Neural progenitor cell (in vitro differentiated cells): ENCODE results near the gene MGLL. TPM values are rescaled to one million over a fixed set of nuclear protein-coding genes. Genes with fewer than 3 reads are reported as not detected.
A peak's percentile ranks its signal among the peaks of the same experiment; 100 is the strongest.

Source experiments
- DNase-seq: peaks from one replicate; pipeline ENCODE4 v3.0.0-alpha.2; 2016; ENCODE audit warnings: low spot score
- H2AFZ ChIP-seq: fragments of 200-600 bp; sonication (generic); replicated peaks from 2 replicates; pipeline ENCODE4 v1.6.1; 2016; ENCODE audit warnings: antibody characterized with exemption
- H3F3A ChIP-seq: fragments of 200-600 bp; sonication (generic); 2 replicates; pipeline ENCODE4 v1.6.1; 2016; ENCODE audit warnings: antibody characterized with exemption, low read depth
- H3K27ac ChIP-seq: fragments of 200-600 bp; sonication (generic); 2 replicates; pipeline ENCODE4 v1.5.1; 2016; ENCODE audit warnings: mild to moderate bottlenecking
- H3K27me3 ChIP-seq: fragments of 200-600 bp; sonication (generic); 2 replicates; pipeline ENCODE4 v1.6.1; 2016; ENCODE audit warnings: mild to moderate bottlenecking, moderate library complexity
- H3K36me3 ChIP-seq: fragments of 200-600 bp; sonication (generic); 2 replicates; pipeline ENCODE4 v1.5.1; 2016
- H3K4me1 ChIP-seq: fragments of 200-600 bp; sonication (generic); 2 replicates; pipeline ENCODE4 v1.6.1; 2016; ENCODE audit warnings: mixed run types
- H3K4me2 ChIP-seq: fragments of 200-600 bp; sonication (generic); 2 replicates; pipeline ENCODE4 v1.6.1; 2016
- H3K4me3 ChIP-seq: fragments of 200-600 bp; sonication (generic); 2 replicates; pipeline ENCODE4 v1.5.1; 2016
- H3K79me2 ChIP-seq: fragments of 200-600 bp; sonication (generic); 2 replicates; pipeline ENCODE4 v1.6.1; 2016; ENCODE audit warnings: low read depth
- H3K9ac ChIP-seq: fragments of 200-600 bp; sonication (generic); 2 replicates; pipeline ENCODE4 v1.6.1; 2016
- H3K9me3 ChIP-seq: fragments of 200-600 bp; sonication (generic); 2 replicates; pipeline ENCODE4 v1.5.1; 2016; ENCODE audit warnings: low read depth
- H4K20me1 ChIP-seq: fragments of 200-600 bp; sonication (generic); 2 replicates; pipeline ENCODE4 v1.6.1; 2016; ENCODE audit warnings: low read depth
- H3K27ac Mint-ChIP-seq: 3 replicates; pipeline ENCODE4 v1.8.0; 2021; ENCODE audit warnings: mixed read lengths
- H3K27me3 Mint-ChIP-seq: 2 replicates; pipeline ENCODE4 v1.8.0; 2022; ENCODE audit warnings: low read depth, mild to moderate bottlenecking, inconsistent platforms, moderate library complexity, mixed read lengths; ENCODE audit not compliant: insufficient read depth
- H3K36me3 Mint-ChIP-seq: 3 replicates; pipeline ENCODE4 v1.8.0; 2021; ENCODE audit warnings: mixed read lengths
- H3K4me1 Mint-ChIP-seq: 3 replicates; pipeline ENCODE4 v1.8.0; 2021; ENCODE audit warnings: mixed read lengths
- H3K4me3 Mint-ChIP-seq: 3 replicates; pipeline ENCODE4 v1.8.0; 2021; ENCODE audit warnings: mild to moderate bottlenecking, moderate library complexity, mixed read lengths
- H3K9me3 Mint-ChIP-seq: 3 replicates; pipeline ENCODE4 v1.8.0; 2020; ENCODE audit warnings: mixed read lengths
- EZH2 ChIP-seq: fragments of 200-600 bp; sonication (generic); IDR thresholded peaks from 2 replicates; pipeline ENCODE4 v1.6.1; 2017; ENCODE audit warnings: antibody characterized with exemption, mild to moderate bottlenecking, moderate library complexity
- EZH2phosphoT487 ChIP-seq: fragments of 200-600 bp; sonication (generic); IDR thresholded peaks from 2 replicates; pipeline ENCODE4 v1.6.1; 2017; ENCODE audit warnings: antibody characterized with exemption
- total RNA-seq: library from RNA; depleted of rRNA; stranded (reverse); fragments of >200 nt; gene quantifications from 2 replicates; pipeline ENCODE4 v1.2.3, GENCODE V29; 2015; ENCODE audit warnings: low replicate concordance
- TF ChIP-seq, protein P1 (sequence below): fragments of 200-600 bp; sonication (generic); IDR thresholded peaks from 2 replicates; pipeline ENCODE4 v1.5.1; 2017; ENCODE audit warnings: antibody characterized with exemption, mild to moderate bottlenecking

The MGLL gene
- total RNA-seq, 1 donor from 2014 or later, result 0.15 TPM

GRCh38 chr3:127754411-127755304 lies 67.7 kb downstream of the MGLL start:
- H3K27ac Mint-ChIP-seq, result peak overlapping the region; percentile 21
- DNase-seq, result no peak

GRCh38 chr3:127753898-127754410 lies 68.4 kb downstream of the MGLL start:
- no peak overlapping the region for H3K9ac ChIP-seq
- no peaks in the 10 kb centered on the region for H3K79me2 ChIP-seq
- no peak overlapping the region for H3K27ac ChIP-seq
- no peaks in the 10 kb centered on the region for H3K27me3 ChIP-seq
- Mint-ChIP-seq H3K27me3 (peaks cover 3% of the 10 kb centered on the region), H3K27ac (no peak overlapping the region), H3K36me3 (no peaks in the 10 kb centered on the region), H3K9me3 (no peaks in the 10 kb centered on the region), H3K4me3 (no peak overlapping the region), H3K4me1 (peaks cover 27% of the 10 kb centered on the region)
- no peak overlapping the region for H3K4me3 ChIP-seq
- H2AFZ ChIP-seq, result no peak overlapping the region
- no peak overlapping the region for H3K4me2 ChIP-seq
- no peaks in the 10 kb centered on the region for H3F3A ChIP-seq
- no peaks in the 10 kb centered on the region for H3K4me1 ChIP-seq
- DNase-seq, result no peak
- H3K36me3 ChIP-seq, result no peaks in the 10 kb centered on the region
- no peaks in the 10 kb centered on the region for H4K20me1 ChIP-seq
- no peak for TF ChIP-seq EZH2phosphoT487
- TF ChIP-seq, protein P1, sequence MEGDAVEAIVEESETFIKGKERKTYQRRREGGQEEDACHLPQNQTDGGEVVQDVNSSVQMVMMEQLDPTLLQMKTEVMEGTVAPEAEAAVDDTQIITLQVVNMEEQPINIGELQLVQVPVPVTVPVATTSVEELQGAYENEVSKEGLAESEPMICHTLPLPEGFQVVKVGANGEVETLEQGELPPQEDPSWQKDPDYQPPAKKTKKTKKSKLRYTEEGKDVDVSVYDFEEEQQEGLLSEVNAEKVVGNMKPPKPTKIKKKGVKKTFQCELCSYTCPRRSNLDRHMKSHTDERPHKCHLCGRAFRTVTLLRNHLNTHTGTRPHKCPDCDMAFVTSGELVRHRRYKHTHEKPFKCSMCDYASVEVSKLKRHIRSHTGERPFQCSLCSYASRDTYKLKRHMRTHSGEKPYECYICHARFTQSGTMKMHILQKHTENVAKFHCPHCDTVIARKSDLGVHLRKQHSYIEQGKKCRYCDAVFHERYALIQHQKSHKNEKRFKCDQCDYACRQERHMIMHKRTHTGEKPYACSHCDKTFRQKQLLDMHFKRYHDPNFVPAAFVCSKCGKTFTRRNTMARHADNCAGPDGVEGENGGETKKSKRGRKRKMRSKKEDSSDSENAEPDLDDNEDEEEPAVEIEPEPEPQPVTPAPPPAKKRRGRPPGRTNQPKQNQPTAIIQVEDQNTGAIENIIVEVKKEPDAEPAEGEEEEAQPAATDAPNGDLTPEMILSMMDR, result no peak
- TF ChIP-seq EZH2, result no peak
- no peaks in the 10 kb centered on the region for H3K9me3 ChIP-seq

More at GRCh38 chr3:127754411-127755304, 67.7 kb downstream of the MGLL start:
- no peaks in the 10 kb centered on the region for H3K4me1 ChIP-seq
- no peaks in the 10 kb centered on the region for H3F3A ChIP-seq
- no peak overlapping the region for H3K4me3 ChIP-seq
- no peaks in the 10 kb centered on the region for H4K20me1 ChIP-seq
- Mint-ChIP-seq H3K27me3 (peaks cover 3% of the 10 kb centered on the region), H3K36me3 (no peaks in the 10 kb centered on the region), H3K4me3 (no peak overlapping the region), H3K9me3 (no peaks in the 10 kb centered on the region), H3K4me1 (peaks cover 23% of the 10 kb centered on the region)
- no peaks in the 10 kb centered on the region for H3K79me2 ChIP-seq
- no peak overlapping the region for H3K4me2 ChIP-seq
- H3K27ac ChIP-seq, result no peak overlapping the region
- H3K27me3 ChIP-seq, result no peaks in the 10 kb centered on the region
- H2AFZ ChIP-seq, result no peak overlapping the region
- H3K36me3 ChIP-seq, result no peaks in the 10 kb centered on the region
- TF ChIP-seq, protein P1, result no peak
- TF ChIP-seq EZH2phosphoT487 (no peak), EZH2 (no peak)
- no peak overlapping the region for H3K9ac ChIP-seq
- no peaks in the 10 kb centered on the region for H3K9me3 ChIP-seq

DNA sequence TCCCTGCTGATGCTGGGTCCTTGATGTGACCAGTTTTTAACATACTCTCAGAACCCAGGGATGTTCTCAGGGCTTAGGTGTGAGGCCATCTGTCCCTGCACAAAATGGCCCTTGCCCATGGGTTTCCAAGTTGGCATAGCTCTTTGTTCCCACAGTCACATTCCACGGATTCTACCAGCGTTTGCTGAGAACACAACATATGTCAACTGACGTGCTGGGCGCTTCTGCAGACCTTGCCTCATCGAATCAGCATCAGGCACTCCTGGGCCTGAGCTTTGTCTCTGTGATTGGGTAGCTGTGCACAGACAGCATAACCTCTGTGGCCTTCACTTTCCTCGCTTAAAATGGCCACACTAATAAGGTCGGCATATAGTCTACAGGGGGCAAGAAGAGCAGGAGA lies 69.0 kb downstream of the MGLL start:
- Mint-ChIP-seq H3K36me3 (no peaks in the 10 kb centered on the region), H3K27me3 (peaks cover 3% of the 10 kb centered on the region), H3K27ac (no peak overlapping the region), H3K4me3 (no peak overlapping the region), H3K9me3 (no peaks in the 10 kb centered on the region), H3K4me1 (peaks cover 27% of the 10 kb centered on the region)
- no peaks in the 10 kb centered on the region for H3K9me3 ChIP-seq
- H3K27me3 ChIP-seq, result no peaks in the 10 kb centered on the region
- no peaks in the 10 kb centered on the region for H3K79me2 ChIP-seq
- DNase-seq, result no peak
- H3K9ac ChIP-seq, result no peak overlapping the region
- no peaks in the 10 kb centered on the region for H3K36me3 ChIP-seq
- H3K4me2 ChIP-seq, result no peak overlapping the region
- no peak overlapping the region for H3K27ac ChIP-seq
- H3K4me1 ChIP-seq, result no peaks in the 10 kb centered on the region
- H2AFZ ChIP-seq, result no peak overlapping the region
- TF ChIP-seq, protein P1, result no peak
- TF ChIP-seq EZH2 (no peak), EZH2phosphoT487 (no peak)
- H4K20me1 ChIP-seq, result no peaks in the 10 kb centered on the region
- no peaks in the 10 kb centered on the region for H3F3A ChIP-seq
- no peak overlapping the region for H3K4me3 ChIP-seq
